GM12875 (cell line): ENCODE data around the gene KCNH6.

ENCODE experiments used
- H3K4me3 ChIP-seq: one replicate; pipeline ENCODE4 v1.5.1; 2011; ENCODE audit warnings: low read depth, low read length, control low read depth
- TF ChIP-seq, protein P1 (sequence below): IDR thresholded peaks from 2 replicates; pipeline ENCODE4 v1.5.1; 2011; ENCODE audit warnings: low read depth, mild to moderate bottlenecking, control low read depth, inconsistent platforms, low read length, moderate library complexity, borderline replicate concordance; ENCODE audit not compliant: insufficient read depth

The KCNH6 gene

GRCh38 chr17:63512896-63513644 is 10.1 kb upstream of the KCNH6 start:
- TF ChIP-seq, protein P1, sequence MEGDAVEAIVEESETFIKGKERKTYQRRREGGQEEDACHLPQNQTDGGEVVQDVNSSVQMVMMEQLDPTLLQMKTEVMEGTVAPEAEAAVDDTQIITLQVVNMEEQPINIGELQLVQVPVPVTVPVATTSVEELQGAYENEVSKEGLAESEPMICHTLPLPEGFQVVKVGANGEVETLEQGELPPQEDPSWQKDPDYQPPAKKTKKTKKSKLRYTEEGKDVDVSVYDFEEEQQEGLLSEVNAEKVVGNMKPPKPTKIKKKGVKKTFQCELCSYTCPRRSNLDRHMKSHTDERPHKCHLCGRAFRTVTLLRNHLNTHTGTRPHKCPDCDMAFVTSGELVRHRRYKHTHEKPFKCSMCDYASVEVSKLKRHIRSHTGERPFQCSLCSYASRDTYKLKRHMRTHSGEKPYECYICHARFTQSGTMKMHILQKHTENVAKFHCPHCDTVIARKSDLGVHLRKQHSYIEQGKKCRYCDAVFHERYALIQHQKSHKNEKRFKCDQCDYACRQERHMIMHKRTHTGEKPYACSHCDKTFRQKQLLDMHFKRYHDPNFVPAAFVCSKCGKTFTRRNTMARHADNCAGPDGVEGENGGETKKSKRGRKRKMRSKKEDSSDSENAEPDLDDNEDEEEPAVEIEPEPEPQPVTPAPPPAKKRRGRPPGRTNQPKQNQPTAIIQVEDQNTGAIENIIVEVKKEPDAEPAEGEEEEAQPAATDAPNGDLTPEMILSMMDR = no peak
- no peak overlapping the region for H3K4me3 ChIP-seq

- TF ChIP-seq, protein P1 = no peak
- H3K4me3 ChIP-seq = no peak overlapping the region
Measured at GRCh38 chr17:63514477-63514876, 8.7 kb upstream of the KCNH6 start.

- TF ChIP-seq, protein P1 = no peak
- no peak overlapping the region for H3K4me3 ChIP-seq
Measured at GRCh38 chr17:63514974-63515373, 8.2 kb upstream of the KCNH6 start.

DNA sequence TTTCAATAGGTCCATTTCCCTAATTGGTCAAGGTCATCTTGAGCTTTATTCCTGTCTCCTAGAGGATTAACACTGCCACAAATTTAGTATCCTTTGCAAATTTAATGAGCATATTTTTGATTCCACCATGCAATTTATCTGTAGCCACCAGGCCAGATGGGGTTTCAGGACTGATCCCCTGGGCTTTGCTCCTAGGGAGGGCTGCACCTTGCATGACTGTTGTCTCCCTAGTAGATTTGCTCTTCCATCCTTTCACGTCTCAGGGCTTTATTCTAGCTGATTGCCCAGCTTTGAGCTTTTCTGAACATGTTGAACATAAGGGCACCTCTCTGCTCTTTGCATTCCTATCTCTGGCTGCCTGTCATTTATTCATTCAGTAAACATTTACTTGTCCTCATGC is 7.7 kb upstream of the KCNH6 start:
- no peak overlapping the region for H3K4me3 ChIP-seq
- TF ChIP-seq, protein P1 = no peak

GRCh38 chr17:63516910-63517824 is 6.0 kb upstream of the KCNH6 start:
- no peak overlapping the region for H3K4me3 ChIP-seq
- TF ChIP-seq, protein P1 = no peak

DNA sequence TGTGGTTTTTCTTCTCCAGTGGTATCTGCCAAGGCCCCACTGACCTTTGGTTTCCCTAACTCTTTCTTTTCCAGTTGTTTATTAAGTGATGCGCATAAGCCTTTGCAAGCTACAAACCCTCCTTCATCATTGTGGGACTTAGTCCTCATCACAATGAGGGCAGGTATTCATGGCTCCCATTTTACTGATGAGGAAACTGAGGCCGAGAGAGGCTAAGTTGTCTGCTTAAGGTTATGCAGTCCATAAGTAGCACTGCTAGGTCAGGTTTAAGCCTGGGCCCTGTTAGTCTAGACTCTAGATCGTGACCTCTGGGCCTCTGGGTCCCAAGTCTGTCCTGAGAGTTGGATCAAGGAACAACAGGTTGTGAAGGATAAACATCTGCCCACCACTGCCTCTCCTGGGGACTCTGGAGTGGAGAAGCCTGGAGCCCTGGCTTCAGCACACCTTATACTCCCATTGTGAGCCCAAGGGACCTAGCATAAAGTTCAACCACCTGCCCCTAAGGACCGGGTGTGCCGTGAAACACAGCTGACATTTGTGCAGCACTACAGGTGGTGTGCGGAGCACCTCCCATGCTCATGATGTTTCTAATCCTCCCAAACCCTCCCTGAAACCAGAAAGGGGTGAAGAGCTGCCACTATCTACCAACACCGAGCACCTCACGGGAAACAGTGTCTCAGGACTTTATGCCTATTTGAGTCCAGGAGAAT is 5.2 kb upstream of the KCNH6 start:
- H3K4me3 ChIP-seq = no peak overlapping the region
- TF ChIP-seq, protein P1 = no peak
